Ascending aorta (tissue), 2 donors: ENCODE data around the gene ARMS2. TPM values are rescaled to one million over a fixed set of nuclear protein-coding genes. Genes with fewer than 3 reads are reported as not detected.
A peak's percentile ranks its signal among the peaks of the same experiment; 100 is the strongest.

Experiments used
- DNase-seq, 2 donors: peaks; one replicate each; pipeline ENCODE4 v3.0.0-alpha.2; 2019; ENCODE audit warnings: low spot score in 2 of 2
- H3K27ac ChIP-seq, 2 donors: fragments of 200-600 bp; sonication (generic); one replicate each; pipeline ENCODE4 v1.5.1; 2016 to 2017; ENCODE audit warnings: mild to moderate bottlenecking in 1 of 2
- H3K27me3 ChIP-seq: fragments of 200-600 bp; sonication (generic); one replicate; pipeline ENCODE4 v1.5.1; 2017
- H3K36me3 ChIP-seq, 2 donors: fragments of 200-600 bp; sonication (generic); one replicate each; pipeline ENCODE4 v1.5.1; 2016
- H3K4me1 ChIP-seq, 2 donors: fragments of 200-600 bp; sonication (generic); one replicate each; pipeline ENCODE4 v1.5.1; 2016 to 2017; ENCODE audit warnings: mild to moderate bottlenecking in 1 of 2
- H3K4me3 ChIP-seq, 2 donors: fragments of 200-600 bp; sonication (generic); one replicate each; pipeline ENCODE4 v1.5.1; 2016 to 2017; ENCODE audit warnings: mild to moderate bottlenecking in 1 of 2
- H3K9me3 ChIP-seq, 2 donors: fragments of 200-600 bp; sonication (generic); one replicate each; pipeline ENCODE4 v1.5.1; 2016
- CTCF ChIP-seq, 3 experiments: fragments of 200-600 bp in 2 of 3; fragments of 450-650 bp in 1 of 3; sonication (generic) in 2 of 3; IDR thresholded peaks; one replicate each; pipeline ENCODE4 v1.5.1; 2016 to 2019; ENCODE audit warnings: antibody characterized with exemption in 3 of 3, mild to moderate bottlenecking in 1 of 3, moderate library complexity in 1 of 3
- intact Hi-C: fragments of 100-400 bp; cut with DNase I; formaldehyde crosslinking; loops from one replicate; pipeline ENCODE4 v1.15.1; 2023
- total RNA-seq: library from RNA; depleted of rRNA; stranded (reverse); fragments of >200 nt; gene quantifications from one replicate; pipeline ENCODE4 v1.1.0, GENCODE V29; 2016

The ARMS2 gene
- total RNA-seq, 1 donor from 2014 or later = not detected

DNA sequence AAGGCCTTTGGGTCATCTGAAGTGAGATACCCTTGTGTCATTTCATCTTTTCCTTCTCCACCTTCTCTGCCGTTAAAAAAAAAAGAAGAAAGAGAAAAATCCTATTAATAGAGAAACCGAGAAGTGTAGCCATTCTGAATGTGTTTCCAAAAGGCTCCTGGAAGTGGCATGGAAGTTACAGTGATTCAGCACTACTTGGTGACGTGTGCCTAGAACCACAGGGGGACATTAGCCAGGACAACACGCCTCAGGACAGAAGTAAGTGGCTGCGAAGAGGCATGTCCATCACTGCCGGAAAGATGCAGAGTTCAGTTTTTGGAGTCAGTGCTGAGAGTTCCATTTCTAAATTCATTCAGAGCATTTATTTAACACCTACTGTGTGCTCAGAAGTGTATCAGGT lies 13.2 kb downstream of the ARMS2 start:
- Histone ChIP-seq H3K4me1 (peaks cover 6 to 46% of the 10 kb centered on the region in 2 donors), H3K36me3 (no peaks in the 10 kb centered on the region), H3K9me3 (no peaks in the 10 kb centered on the region), H3K27ac (peak overlapping the region in 1 of 2 donors; percentile 21), H3K4me3 (no peak overlapping the region), H3K27me3 (no peaks in the 10 kb centered on the region)
- peak in 1 of 2 donors; percentile 42 for DNase-seq
- intact Hi-C loops = loop anchor here (10.0 kb wide), 1 partner anchor 323 kb away; no protein-coding TSS in a partner anchor
- no peak for TF ChIP-seq CTCF (IDR thresholded peaks at IDR 0.05)

- DNase-seq = peak in 1 of 2 donors; percentile 40
- Histone ChIP-seq H3K27ac (peak overlapping the region; percentile 37 to 56), H3K4me3 (no peak overlapping the region), H3K9me3 (no peaks in the 10 kb centered on the region), H3K4me1 (peaks cover 6 to 50% of the 10 kb centered on the region in 2 donors), H3K27me3 (no peaks in the 10 kb centered on the region), H3K36me3 (no peaks in the 10 kb centered on the region)
- no peak for TF ChIP-seq CTCF (IDR thresholded peaks at IDR 0.05)
- intact Hi-C loops = loop anchor here (10.0 kb wide), 1 partner anchor 324 kb away; no protein-coding TSS in a partner anchor
These were observed 14.0 kb downstream of the ARMS2 start for GRCh38 chr10:122468307-122468925.

DNA sequence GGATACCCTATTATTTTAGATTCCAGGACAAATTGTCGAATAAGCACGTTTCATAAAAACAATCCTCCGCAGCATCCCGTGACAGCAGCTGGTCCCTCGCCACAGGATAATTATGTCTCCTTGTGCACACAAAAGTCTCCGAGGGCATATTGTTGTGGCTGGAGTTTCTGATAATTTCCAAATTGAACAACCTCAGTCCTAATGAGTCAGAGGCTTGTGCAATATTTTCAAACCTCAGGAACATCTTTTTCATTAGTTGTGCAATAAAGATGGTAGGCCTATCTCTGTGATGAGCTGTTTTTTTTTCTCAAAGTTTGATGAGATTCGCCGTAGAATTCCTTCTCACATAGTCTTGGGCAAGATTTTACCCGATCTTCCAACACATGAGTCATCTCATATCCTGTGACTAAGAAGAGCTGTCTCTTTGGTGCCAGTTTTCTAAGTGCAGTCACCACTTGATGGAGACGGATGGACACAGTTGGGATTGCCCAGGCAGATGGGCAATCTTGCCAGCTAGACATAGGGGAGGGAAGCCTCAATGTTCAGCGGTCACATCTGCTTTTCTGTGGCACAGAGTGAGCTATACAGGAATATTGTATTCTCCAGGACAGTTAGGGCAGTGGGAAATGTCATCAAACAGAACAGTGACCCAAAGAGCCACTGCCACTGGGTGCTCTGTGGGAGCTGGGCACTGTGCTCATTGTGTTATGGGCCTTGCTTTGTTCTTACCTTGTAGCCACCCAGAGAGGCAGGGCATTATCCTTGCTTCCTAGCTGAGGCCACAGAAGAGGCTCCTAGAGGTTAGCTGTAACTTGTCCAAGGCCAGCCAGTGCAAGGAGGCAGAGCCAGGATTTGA lies 14.7 kb downstream of the ARMS2 start:
- intact Hi-C loops = loop anchor here (1.0 to 10.0 kb wide), 2 partner anchors 26 to 324 kb away; no protein-coding TSS in a partner anchor
- H3K4me1 ChIP-seq = peaks cover 6 to 51% of the 10 kb centered on the region in 2 donors
- DNase-seq = peak in 1 of 2 donors; percentile 69

GRCh38 chr10:122469848-122470247 lies 15.4 kb downstream of the ARMS2 start:
- Histone ChIP-seq H3K27me3 (no peaks in the 10 kb centered on the region), H3K27ac (peak overlapping the region; percentile 56 to 65), H3K4me1 (peaks cover 5 to 51% of the 10 kb centered on the region in 2 donors), H3K4me3 (no peak overlapping the region), H3K36me3 (no peaks in the 10 kb centered on the region), H3K9me3 (no peaks in the 10 kb centered on the region)
- no peak for DNase-seq
- no peak for TF ChIP-seq CTCF (IDR thresholded peaks at IDR 0.05)
- intact Hi-C loops = loop anchor here (1.0 to 10.0 kb wide), 2 partner anchors 25 to 325 kb away; no protein-coding TSS in a partner anchor

More for the DNA sequence above, 14.7 kb downstream of the ARMS2 start:
- Histone ChIP-seq H3K27ac (peak overlapping the region; percentile 56 to 65), H3K36me3 (no peaks in the 10 kb centered on the region), H3K4me3 (no peak overlapping the region), H3K27me3 (no peaks in the 10 kb centered on the region), H3K9me3 (no peaks in the 10 kb centered on the region)
- TF ChIP-seq CTCF (IDR thresholded peaks at IDR 0.05) = no peak

DNA sequence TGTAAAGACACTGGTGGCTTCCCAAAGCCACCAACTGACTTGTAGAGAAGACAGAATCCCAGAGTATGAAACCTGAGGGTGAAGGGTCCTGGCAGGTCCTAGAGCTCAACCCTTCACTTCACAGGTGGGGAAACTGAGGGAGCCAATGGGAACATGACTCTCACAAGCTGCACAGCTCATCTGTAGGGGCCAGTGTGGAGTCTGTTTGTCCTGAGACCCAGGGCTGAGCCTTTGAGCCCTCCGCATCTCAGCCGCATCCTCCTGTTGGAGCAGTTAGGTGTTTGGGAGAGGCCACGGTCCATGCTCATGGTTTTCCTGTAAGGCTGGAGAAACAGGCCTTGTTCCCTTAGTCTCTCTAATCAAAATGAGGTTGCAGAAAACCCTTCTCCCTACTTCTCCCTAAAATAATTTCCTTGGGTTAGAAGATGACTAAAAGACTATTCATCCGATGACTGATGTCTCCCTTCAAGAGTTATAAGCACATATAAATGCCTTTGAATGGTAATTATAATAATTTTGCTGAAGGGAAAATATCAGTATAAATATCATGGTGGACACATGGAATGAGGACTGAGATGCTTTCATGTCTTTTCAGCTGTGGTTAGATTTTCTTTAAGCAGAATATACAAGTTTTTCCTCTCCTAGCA lies 17.2 kb downstream of the ARMS2 start:
- no peak overlapping the region for H3K4me3 ChIP-seq
- H3K4me1 ChIP-seq = peaks cover 9 to 58% of the 10 kb centered on the region in 2 donors
- no peak overlapping the region for H3K27ac ChIP-seq
- H3K27me3 ChIP-seq = no peaks in the 10 kb centered on the region
- no peaks in the 10 kb centered on the region for H3K36me3 ChIP-seq
- TF ChIP-seq CTCF (IDR thresholded peaks at IDR 0.05) = no peak
- intact Hi-C loops = no loop called here
- no peaks in the 10 kb centered on the region for H3K9me3 ChIP-seq
- DNase-seq = peak in 1 of 2 donors; percentile 35
